ENCODE measurements around the gene KLRB1. TPM values are rescaled to one million over a fixed set of nuclear protein-coding genes. Genes with fewer than 3 reads are reported as not detected.
A peak's percentile ranks its signal among the peaks of the same experiment; 100 is the strongest.

Gene KLRB1
- 1 to 10 TPM in 2 of 4 donors, not detected in 2; 1.2 to 5.2 TPM for total RNA-seq

DNA sequence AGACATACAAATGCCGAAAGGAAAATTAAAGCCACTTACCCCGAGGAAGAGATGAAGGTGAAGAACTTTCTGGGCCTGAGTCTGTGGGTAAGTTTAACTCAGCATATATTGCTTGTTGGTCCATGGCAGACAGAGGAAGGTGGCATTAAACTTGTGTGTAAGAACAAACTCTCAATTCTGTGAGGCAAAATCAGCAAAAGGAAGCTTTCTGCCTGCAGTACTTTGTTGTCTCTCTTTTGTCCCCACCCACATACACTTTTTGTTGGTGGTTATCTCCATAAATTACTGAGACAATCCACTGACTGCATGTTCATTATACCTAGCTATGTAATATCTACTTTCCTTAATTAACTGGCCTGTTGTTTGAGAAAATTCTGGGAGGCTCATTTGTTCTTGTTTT lies at the start of gene KLRB1:
KLRB1 (minus strand) TSS at position 201 of the 400 bp plus-strand sequence; CDS start at position 124, 77 bp downstream.
- TF ChIP-seq EP300 (IDR thresholded peaks at IDR 0.05; ENCODE audit: low read depth) (no peak), POLR2AphosphoS5 (IDR thresholded peaks at IDR 0.05) (no peak), POLR2A (IDR thresholded peaks at IDR 0.05) (no peak)
- TF ChIP-seq, protein P1, sequence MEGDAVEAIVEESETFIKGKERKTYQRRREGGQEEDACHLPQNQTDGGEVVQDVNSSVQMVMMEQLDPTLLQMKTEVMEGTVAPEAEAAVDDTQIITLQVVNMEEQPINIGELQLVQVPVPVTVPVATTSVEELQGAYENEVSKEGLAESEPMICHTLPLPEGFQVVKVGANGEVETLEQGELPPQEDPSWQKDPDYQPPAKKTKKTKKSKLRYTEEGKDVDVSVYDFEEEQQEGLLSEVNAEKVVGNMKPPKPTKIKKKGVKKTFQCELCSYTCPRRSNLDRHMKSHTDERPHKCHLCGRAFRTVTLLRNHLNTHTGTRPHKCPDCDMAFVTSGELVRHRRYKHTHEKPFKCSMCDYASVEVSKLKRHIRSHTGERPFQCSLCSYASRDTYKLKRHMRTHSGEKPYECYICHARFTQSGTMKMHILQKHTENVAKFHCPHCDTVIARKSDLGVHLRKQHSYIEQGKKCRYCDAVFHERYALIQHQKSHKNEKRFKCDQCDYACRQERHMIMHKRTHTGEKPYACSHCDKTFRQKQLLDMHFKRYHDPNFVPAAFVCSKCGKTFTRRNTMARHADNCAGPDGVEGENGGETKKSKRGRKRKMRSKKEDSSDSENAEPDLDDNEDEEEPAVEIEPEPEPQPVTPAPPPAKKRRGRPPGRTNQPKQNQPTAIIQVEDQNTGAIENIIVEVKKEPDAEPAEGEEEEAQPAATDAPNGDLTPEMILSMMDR (IDR thresholded peaks at IDR 0.05), result no peak
- H3K27me3 ChIP-seq, result no peaks in the 10 kb centered on the region
- intact Hi-C loops (cut with DNase I; ENCODE audit: low total_unique reads) (no loop called here), in situ Hi-C loops (cut with MboI; ENCODE audit: low pct_ligation_motif_present in 1 of 4, low pct_unique_long_range_greater_than_20kb in 1 of 4, low sequenced_read_pairs in 3 of 4) (loop anchor here in 1 of 4 donors (25.0 kb wide), 1 partner anchor 270 kb away; no protein-coding TSS in a partner anchor)
- DNase-seq, result no peak
- no peaks in the 10 kb centered on the region for H3K36me3 ChIP-seq
- no peak within 1 kb of the TSS for H3K4me3 ChIP-seq
- 74 to 75% methylated on average over 2 of the region's 2 CpGs for WGBS, 2 donors (ENCODE audit: low coverage in 1 of 2)
- no peaks in the 10 kb centered on the region for H3K9me3 ChIP-seq
- peak within 1 kb of the TSS in 1 of 4 donors; percentile 25 for H3K27ac ChIP-seq
- H3K4me1 ChIP-seq, result no peaks in the 10 kb centered on the region

GRCh38 chr12:9651265-9651729 lies 43.6 kb upstream of the KLRB1 start:
- H3K27ac ChIP-seq, result peak overlapping the region; percentile 86 to 90 (median 88)
- in situ Hi-C loops (cut with MboI; ENCODE audit: low pct_ligation_motif_present in 1 of 4, low pct_unique_long_range_greater_than_20kb in 1 of 4, low sequenced_read_pairs in 3 of 4) (no loop called here), intact Hi-C loops (cut with DNase I; ENCODE audit: low total_unique reads) (no loop called here)
- no peaks in the 10 kb centered on the region for H3K9me3 ChIP-seq
- peaks cover 0 to 12% (median 3%) of the 10 kb centered on the region in 4 donors for H3K36me3 ChIP-seq
- WGBS, 2 donors (ENCODE audit: low coverage in 1 of 2), result 57 to 61% methylated on average over 3 of the region's 3 CpGs
- TF ChIP-seq POLR2AphosphoS5 (IDR thresholded peaks at IDR 0.05) (no peak), POLR2A (IDR thresholded peaks at IDR 0.05) (no peak), EP300 (IDR thresholded peaks at IDR 0.05; ENCODE audit: low read depth) (no peak)
- TF ChIP-seq, protein P1 (IDR thresholded peaks at IDR 0.05), result no peak
- H3K4me1 ChIP-seq, result peaks cover 0 to 31% (median 8%) of the 10 kb centered on the region in 4 donors
- H3K4me3 ChIP-seq, result peak overlapping the region in 1 of 4 donors; percentile 3
- no peak for DNase-seq
- no peaks in the 10 kb centered on the region for H3K27me3 ChIP-seq

DNA sequence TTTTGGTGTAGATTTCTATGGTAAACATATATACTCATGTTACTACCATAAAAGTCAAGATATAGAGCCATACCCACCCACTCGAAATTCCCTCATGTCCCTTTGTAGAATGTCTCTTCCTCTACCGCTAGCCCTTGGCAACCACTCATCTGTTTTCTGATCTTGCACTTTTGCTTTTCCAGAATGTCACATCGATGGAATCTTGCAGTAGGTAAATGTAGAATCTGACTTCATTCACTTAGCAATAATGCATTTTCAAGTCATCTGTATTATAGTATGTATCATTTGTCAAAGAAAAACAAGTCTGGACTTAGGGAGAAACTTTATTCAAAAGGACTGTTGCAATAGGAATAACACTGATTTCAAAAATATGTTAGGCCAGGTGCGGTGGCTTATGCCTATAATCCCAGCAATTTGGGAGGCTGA lies 42.4 kb upstream of the KLRB1 start:
- TF ChIP-seq POLR2AphosphoS5 (IDR thresholded peaks at IDR 0.05) (no peak), POLR2A (IDR thresholded peaks at IDR 0.05) (no peak), EP300 (IDR thresholded peaks at IDR 0.05; ENCODE audit: low read depth) (no peak)
- TF ChIP-seq, protein P1 (IDR thresholded peaks at IDR 0.05), result no peak
- Histone ChIP-seq H3K9me3 (no peaks in the 10 kb centered on the region), H3K4me1 (peaks cover 0 to 31% (median 8%) of the 10 kb centered on the region in 4 donors), H3K4me3 (peak overlapping the region in 3 of 4 donors; percentile 57 to 83 (median 76)), H3K27ac (peak overlapping the region; percentile 86 to 90 (median 88)), H3K27me3 (no peaks in the 10 kb centered on the region), H3K36me3 (peaks cover 0 to 8% (median 3%) of the 10 kb centered on the region in 4 donors)
- intact Hi-C loops (cut with DNase I; ENCODE audit: low total_unique reads), result no loop called here
- in situ Hi-C loops (cut with MboI; ENCODE audit: low pct_ligation_motif_present in 1 of 4, low pct_unique_long_range_greater_than_20kb in 1 of 4, low sequenced_read_pairs in 3 of 4), result no loop called here
- no peak for DNase-seq
- WGBS, 2 donors (ENCODE audit: low coverage in 1 of 2), result 50 to 55% methylated on average over 4 of the region's 4 CpGs

DNA sequence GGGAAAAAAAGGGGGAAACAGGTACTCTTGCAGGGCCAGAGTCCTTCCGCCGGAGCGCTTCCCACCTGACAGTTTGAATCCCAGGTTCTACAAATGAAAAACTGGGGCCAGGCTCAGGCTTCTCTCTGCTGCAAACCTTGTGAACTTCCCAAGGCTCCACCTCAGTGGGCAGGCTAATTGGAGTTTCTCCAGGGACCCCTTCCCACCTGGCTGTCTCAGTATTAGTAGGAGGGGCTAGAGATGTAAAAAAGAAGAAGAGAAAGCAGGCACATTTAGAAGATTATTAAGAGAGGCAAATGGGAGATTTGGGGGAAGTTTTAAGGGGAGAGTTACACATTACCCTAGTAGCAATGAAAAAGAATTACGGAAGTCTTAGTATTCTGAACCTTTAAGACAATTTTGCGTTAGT lies 41.8 kb upstream of the KLRB1 start:
- Histone ChIP-seq H3K27me3 (no peaks in the 10 kb centered on the region), H3K4me1 (peaks cover 0 to 31% (median 8%) of the 10 kb centered on the region in 4 donors), H3K9me3 (no peaks in the 10 kb centered on the region), H3K36me3 (peaks cover 0 to 5% (median under 1%) of the 10 kb centered on the region in 4 donors), H3K4me3 (peak overlapping the region; percentile 57 to 83 (median 74)), H3K27ac (peak overlapping the region; percentile 86 to 90 (median 88))
- TF ChIP-seq POLR2A (IDR thresholded peaks at IDR 0.05) (no peak), EP300 (IDR thresholded peaks at IDR 0.05; ENCODE audit: low read depth) (no peak), POLR2AphosphoS5 (IDR thresholded peaks at IDR 0.05) (no peak)
- TF ChIP-seq, protein P1 (IDR thresholded peaks at IDR 0.05), result no peak
- no peak for DNase-seq
- in situ Hi-C loops (cut with MboI; ENCODE audit: low pct_ligation_motif_present in 1 of 4, low pct_unique_long_range_greater_than_20kb in 1 of 4, low sequenced_read_pairs in 3 of 4) (no loop called here), intact Hi-C loops (cut with DNase I; ENCODE audit: low total_unique reads) (no loop called here)
- WGBS, 2 donors (ENCODE audit: low coverage in 1 of 2), result 36 to 58% methylated on average over 4 to 5 of the region's 5 CpGs
